HG03066 (cell line): ENCODE results near the gene SLC2A4RG.

Experiments
- ATAC-seq: cut with Tn5 transposase; IDR thresholded peaks from one replicate; pipeline ENCODE4 v1.9.1; 2021; ENCODE audit warnings: low read depth; ENCODE audit not compliant: unreplicated experiment

The SLC2A4RG gene

GRCh38 chr20:63698739-63699465 is 40.7 kb upstream of the SLC2A4RG start:
- no peak for ATAC-seq

DNA sequence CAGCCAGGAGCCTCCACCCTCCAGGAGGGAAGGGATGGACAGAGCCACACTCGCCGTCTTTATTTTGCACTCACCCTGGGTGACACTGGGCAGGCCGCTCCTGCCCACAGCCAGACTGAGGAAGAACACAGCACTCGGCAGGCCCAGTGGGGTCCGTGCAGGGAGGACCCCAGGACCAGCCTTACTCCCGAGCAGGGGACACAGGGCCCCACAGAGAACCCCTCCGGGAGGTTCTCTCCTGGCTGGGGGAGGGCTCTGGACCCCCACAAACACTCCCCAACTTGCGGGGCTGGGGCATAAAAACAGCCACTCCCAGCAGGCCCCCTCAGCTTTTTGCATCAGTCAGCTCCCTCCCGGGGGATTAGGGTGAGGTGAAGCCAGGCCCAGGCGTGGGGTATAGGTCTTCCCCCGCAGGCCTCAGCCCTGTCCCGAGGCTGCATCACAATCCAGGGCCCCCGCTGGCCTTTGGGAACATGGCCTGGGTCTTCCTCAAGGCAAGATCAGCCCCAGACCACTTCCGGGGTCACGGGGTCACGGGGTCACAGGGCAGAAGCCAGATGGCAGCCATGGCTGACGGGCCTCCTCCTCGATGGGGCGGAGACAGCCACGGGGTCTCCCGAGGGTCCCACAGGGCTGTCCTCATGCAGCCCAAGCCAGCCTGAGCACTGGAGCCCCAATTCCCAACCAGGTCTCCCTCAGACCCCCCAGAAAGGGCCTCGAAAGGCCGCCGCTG is 39.9 kb upstream of the SLC2A4RG start:
- no peak for ATAC-seq

GRCh38 chr20:63700199-63701050 is 39.2 kb upstream of the SLC2A4RG start:
- no peak for ATAC-seq

DNA sequence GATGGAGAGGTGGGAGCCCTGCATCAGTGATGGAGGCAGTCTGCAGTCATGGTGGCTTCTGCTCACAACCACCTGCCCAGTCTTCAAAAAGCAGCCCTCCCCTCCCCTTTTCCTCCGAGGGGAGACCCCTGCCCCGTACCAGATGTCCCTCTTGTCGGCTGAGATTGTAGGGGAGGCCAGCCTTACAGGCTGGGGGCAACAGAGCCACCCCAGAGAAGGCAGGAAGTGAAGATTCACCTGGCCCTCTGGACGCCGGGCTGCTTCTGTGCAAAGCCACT is 38.6 kb upstream of the SLC2A4RG start:
- no peak for ATAC-seq

- ATAC-seq: no peak
Measured at GRCh38 chr20:63701329-63702035, 38.1 kb upstream of the SLC2A4RG start.

GRCh38 chr20:63702036-63702665 is 37.4 kb upstream of the SLC2A4RG start:
- ATAC-seq: no peak

DNA sequence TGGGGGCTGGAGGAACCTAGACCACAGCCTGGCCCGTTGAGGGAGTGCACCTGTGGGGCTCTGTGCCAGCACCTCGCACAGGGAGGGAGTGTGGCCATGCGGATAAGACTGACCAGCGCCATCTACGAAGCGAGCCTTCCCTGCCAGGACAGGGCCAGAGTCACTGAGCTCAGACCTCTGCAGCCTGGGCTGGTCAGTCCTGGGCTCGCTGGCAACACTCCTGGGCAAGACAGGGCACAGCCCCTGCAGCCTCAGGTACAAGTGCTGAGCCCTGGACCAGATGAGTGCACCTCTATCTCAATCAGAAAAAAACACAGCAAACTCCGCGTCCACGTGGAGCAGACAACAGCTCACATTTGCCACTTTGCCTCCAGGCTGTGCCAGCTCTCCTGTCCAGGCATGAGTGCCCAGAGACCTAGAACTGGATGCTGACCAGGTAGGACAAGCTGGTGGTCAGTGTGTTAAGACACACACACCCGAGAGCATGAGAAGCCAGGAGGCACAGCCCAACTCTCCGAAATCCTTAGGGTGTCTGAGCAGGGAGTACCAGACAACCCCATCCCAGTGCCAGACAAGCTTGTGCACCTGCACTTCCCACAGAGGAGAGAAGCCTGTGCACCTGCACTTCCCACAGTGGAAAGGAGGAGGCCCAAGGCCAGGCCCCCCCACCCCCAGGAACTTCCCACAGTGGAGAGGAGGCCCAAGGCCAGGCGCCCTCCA is 36.7 kb upstream of the SLC2A4RG start:
- no peak for ATAC-seq

- ATAC-seq: no peak
Measured at GRCh38 chr20:63703471-63703975, 36.1 kb upstream of the SLC2A4RG start.

DNA sequence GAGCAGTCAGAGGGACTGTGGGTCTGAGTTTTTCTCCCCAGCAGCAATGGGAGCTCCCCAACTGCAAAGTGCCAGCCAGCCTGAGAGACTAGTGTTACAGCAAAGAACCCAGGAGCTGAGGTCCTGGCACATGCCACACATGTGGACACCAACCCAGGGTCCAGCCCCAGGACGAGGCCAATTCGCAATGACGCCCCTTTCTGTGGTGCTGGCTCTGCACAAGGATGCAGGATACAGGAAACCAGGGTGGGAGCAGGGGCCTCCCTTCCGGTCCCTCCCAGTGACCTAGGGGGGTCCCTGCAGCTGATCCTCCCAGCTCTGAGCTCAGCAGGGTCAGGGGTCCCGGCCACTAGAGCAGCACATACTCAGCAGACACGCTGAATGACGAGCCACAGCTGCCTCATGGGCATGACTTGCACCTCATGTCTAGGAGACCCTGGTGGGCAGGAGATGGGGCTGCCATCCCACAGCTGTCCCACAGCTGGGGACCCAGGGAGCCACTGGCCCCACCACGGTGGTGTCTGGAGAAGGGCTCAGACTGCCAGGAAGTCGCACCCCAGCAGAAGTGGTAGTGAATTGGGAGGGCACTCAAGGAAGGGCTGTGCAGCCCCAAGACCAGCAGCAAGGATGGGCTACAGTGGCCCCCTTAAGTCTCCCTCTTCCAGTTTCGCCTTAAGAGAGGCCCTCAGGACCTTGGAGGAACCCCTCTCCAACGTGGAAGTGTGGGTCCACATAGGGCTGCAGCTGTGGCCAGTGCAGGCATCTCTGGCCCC is 35.4 kb upstream of the SLC2A4RG start:
- ATAC-seq: no peak

GRCh38 chr20:63704749-63705117 is 34.8 kb upstream of the SLC2A4RG start:
- ATAC-seq: no peak

DNA sequence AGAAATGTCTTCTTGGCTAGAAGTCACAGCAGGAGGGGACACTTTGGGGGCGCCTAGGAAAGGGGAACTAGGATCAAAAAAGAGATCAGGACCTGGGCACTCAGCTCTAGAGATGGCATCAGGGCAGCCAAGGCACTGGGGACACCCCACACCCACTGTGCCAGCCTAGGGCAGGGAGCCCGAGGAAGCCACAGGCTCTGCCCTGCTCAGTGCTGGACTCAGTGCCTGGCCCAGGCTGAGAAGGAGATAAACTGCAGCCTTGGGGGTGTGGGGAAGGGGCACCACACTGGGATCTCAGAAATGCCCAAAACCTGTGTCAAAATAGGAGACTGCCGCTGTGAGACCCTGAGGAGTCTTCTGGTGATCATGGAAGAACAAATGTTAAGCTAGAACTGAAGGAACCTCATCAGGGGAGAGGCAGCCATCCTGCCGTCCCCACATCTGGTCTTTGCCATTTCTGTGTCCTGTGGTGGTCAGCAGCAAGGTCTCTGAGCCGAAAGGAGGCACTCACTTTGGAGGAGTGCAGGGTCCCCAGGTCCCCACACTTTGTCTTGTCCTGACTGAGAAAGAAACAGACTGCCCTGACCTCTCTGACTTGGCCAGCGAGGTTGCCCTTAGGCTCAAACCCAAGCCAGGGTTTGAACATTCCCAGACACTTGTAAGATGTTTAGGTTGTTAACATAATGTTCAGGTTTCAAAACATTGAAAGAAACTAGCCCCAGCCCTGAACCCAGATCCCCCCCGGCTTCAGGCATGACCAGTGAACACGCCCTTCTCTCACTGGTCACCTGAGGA is 34.1 kb upstream of the SLC2A4RG start:
- no peak for ATAC-seq

DNA sequence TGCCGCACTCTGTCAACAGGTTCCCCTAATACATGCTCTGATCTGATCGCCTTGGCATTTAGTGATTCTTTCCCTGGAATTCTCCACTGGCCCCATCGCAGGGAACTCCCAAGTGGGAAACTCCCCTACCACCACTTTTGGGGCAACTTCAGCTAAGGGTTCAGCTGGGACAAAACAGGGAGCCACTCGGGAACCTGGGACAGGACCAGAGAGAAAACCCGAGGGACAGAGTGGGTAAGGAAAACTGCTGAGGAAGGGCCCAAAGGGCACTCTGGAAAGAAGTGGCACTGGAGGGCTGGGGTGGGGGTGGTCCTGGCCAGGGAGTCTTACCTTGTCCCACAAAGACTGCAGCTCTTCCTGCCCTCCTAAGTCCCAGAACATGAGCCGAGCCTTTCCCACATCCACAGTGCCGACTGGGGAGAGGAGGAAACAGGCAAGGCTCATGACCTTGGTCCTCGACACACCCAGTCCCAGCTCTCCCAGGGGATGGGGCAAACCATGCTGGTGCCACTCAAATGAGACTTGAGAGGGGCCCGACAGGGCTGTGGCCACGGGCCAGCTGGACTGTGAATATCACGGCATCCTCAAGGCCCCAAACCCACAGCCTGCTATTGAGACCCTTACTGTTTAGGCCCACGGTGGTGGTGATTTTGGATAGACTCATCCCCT is 33.4 kb upstream of the SLC2A4RG start:
- ATAC-seq: no peak

- ATAC-seq: no peak
Measured at GRCh38 chr20:63706852-63707557, 32.6 kb upstream of the SLC2A4RG start.

- ATAC-seq: no peak
Measured at GRCh38 chr20:63707558-63708300, 31.8 kb upstream of the SLC2A4RG start, which contains the start of the genes ARFRP1 and ZGPAT. ARFRP1 (minus strand) TSS chr20:63707976; CDS start chr20:63707091, 885 bp downstream. ZGPAT (plus strand) TSS chr20:63708039; CDS start chr20:63708581, 542 bp downstream.

DNA sequence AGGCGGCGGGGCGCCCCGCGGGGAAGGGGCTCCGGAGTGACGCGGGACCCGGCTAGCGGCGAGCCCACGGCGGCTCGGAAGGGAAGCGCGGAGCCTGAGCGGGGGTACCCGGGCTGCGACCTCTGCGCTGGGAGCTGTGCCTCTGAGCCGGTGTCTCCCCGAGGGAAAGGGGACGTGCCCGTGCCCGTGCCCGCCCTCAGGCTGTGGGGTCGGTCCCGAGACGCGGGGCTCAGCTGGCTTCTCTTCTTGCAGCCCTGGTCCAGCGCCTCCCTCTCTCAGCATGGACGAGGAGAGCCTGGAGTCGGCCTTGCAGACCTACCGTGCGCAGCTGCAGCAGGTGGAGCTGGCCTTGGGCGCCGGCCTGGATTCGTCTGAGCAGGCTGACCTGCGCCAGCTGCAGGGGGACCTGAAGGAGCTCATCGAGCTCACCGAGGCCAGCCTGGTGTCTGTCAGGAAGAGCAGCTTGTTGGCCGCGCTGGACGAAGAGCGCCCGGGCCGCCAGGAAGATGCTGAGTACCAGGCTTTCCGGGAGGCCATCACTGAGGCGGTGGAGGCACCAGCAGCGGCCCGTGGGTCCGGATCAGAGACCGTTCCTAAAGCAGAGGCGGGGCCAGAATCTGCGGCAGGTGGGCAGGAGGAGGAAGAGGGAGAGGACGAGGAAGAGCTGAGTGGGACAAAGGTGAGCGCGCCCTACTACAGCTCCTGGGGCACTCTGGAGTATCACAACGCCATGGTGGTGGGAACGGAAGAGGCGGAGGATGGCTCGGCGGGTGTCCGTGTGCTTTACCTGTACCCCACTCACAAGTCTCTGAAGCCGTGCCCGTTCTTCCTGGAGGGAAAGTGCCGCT is 31.1 kb upstream of the SLC2A4RG start:
- no peak for ATAC-seq
